Suprapubic skin (tissue), 4 donors: ENCODE measurements around the gene RBM33. TPM values are rescaled to one million over a fixed set of nuclear protein-coding genes. Genes with fewer than 3 reads are reported as not detected.

Experiments used
- DNase-seq, 2 donors: peaks; one replicate each; pipeline ENCODE4 v3.0.0-alpha.2; 2019; ENCODE audit warnings: low spot score in 2 of 2
- H3K27ac ChIP-seq: fragments of 200-600 bp; sonication (generic); one replicate; pipeline ENCODE4 v1.5.1; 2019
- H3K27me3 ChIP-seq: fragments of 200-600 bp; sonication (generic); one replicate; pipeline ENCODE4 v1.5.1; 2019
- H3K36me3 ChIP-seq: fragments of 200-600 bp; sonication (generic); one replicate; pipeline ENCODE4 v1.5.1; 2019
- H3K4me1 ChIP-seq: fragments of 200-600 bp; sonication (generic); one replicate; pipeline ENCODE4 v1.5.1; 2019
- H3K4me3 ChIP-seq: fragments of 200-600 bp; sonication (generic); one replicate; pipeline ENCODE4 v1.5.1; 2019; ENCODE audit warnings: mild to moderate bottlenecking
- H3K9me3 ChIP-seq: fragments of 200-600 bp; sonication (generic); one replicate; pipeline ENCODE4 v1.5.1; 2019
- EP300 ChIP-seq: sonication (generic); formaldehyde crosslinking; IDR thresholded peaks from one replicate; pipeline ENCODE4 v1.6.1; 2017; ENCODE audit warnings: antibody characterized with exemption
- POLR2A ChIP-seq, 2 donors: fragments of 450-650 bp; IDR thresholded peaks; one replicate each; pipeline ENCODE4 v1.6.1; 2017; ENCODE audit warnings: antibody characterized with exemption in 2 of 2, mild to moderate bottlenecking in 2 of 2, moderate library complexity in 2 of 2
- POLR2AphosphoS5 ChIP-seq, 3 donors: sonication (generic); formaldehyde crosslinking; IDR thresholded peaks; one replicate each; pipeline ENCODE4 v1.6.1; 2017; ENCODE audit warnings: antibody characterized with exemption in 3 of 3
- WGBS: methylation state at CpG from one replicate; pipeline ENCODE4 v1.1.5; 2018; 5-methylcytosine and 5-hydroxymethylcytosine counted together
- total RNA-seq, 4 donors: library from RNA; depleted of rRNA; stranded (reverse); fragments of >200 nt; gene quantifications; one replicate each; pipeline ENCODE4 v1.1.0, GENCODE V29; 2016
- TF ChIP-seq, protein P1 (sequence below), 2 donors: fragments of 200-600 bp in 1 of 2; fragments of 450-650 bp in 1 of 2; sonication (generic) in 1 of 2; IDR thresholded peaks; one replicate each; pipeline ENCODE4 v1.5.1; 2016 to 2019; ENCODE audit warnings: antibody characterized with exemption in 2 of 2, mild to moderate bottlenecking in 1 of 2, moderate library complexity in 1 of 2

Gene RBM33
- total RNA-seq, 4 donors from 2014 or later = 37.4 to 121 (median 58.2) TPM

DNA sequence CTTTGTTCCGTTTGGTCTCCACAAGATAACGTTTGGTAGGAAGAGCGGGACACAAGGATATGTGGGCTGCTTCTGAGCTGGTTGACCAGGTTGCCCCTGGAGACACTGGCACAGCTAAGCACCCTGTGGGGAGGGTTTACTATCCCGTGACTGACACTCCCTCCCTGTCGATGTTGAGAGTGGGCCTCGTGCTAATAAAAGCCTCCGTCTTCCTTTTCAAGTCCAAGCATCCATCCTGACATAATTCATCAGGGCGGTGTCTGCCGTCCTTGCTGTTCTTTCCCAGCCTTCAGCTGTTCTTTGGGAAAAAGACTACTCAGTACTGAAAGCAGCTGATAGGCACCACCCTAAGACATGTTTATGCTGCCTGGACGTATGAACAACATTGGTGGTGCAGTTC, 118.2 kb downstream of the RBM33 start:
- no peak overlapping the region for H3K4me3 ChIP-seq
- TF ChIP-seq POLR2AphosphoS5 (IDR thresholded peaks at IDR 0.05) (no peak), POLR2A (IDR thresholded peaks at IDR 0.05) (no peak), EP300 (no peak)
- TF ChIP-seq, protein P1, sequence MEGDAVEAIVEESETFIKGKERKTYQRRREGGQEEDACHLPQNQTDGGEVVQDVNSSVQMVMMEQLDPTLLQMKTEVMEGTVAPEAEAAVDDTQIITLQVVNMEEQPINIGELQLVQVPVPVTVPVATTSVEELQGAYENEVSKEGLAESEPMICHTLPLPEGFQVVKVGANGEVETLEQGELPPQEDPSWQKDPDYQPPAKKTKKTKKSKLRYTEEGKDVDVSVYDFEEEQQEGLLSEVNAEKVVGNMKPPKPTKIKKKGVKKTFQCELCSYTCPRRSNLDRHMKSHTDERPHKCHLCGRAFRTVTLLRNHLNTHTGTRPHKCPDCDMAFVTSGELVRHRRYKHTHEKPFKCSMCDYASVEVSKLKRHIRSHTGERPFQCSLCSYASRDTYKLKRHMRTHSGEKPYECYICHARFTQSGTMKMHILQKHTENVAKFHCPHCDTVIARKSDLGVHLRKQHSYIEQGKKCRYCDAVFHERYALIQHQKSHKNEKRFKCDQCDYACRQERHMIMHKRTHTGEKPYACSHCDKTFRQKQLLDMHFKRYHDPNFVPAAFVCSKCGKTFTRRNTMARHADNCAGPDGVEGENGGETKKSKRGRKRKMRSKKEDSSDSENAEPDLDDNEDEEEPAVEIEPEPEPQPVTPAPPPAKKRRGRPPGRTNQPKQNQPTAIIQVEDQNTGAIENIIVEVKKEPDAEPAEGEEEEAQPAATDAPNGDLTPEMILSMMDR (IDR thresholded peaks at IDR 0.05) = no peak
- H3K27me3 ChIP-seq = no peaks in the 10 kb centered on the region
- peaks cover 39% of the 10 kb centered on the region for H3K36me3 ChIP-seq
- H3K27ac ChIP-seq = peak overlapping the region; percentile 28
- no peak for DNase-seq
- WGBS = 61% methylated on average over 10 of the region's 10 CpGs
- H3K9me3 ChIP-seq = no peaks in the 10 kb centered on the region
- peaks cover 6% of the 10 kb centered on the region for H3K4me1 ChIP-seq

- Histone ChIP-seq H3K4me1 (peaks cover 6% of the 10 kb centered on the region), H3K27ac (no peak overlapping the region), H3K36me3 (peaks cover 42% of the 10 kb centered on the region), H3K27me3 (no peaks in the 10 kb centered on the region), H3K4me3 (no peak overlapping the region), H3K9me3 (no peaks in the 10 kb centered on the region)
- TF ChIP-seq POLR2AphosphoS5 (IDR thresholded peaks at IDR 0.05) (no peak), EP300 (no peak), POLR2A (IDR thresholded peaks at IDR 0.05) (no peak)
- TF ChIP-seq, protein P1 (IDR thresholded peaks at IDR 0.05) = no peak
- DNase-seq = no peak
- 90% methylated on average over 10 of the region's 10 CpGs for WGBS
Measured at GRCh38 chr7:155763122-155763521, 118.7 kb downstream of the RBM33 start.

DNA sequence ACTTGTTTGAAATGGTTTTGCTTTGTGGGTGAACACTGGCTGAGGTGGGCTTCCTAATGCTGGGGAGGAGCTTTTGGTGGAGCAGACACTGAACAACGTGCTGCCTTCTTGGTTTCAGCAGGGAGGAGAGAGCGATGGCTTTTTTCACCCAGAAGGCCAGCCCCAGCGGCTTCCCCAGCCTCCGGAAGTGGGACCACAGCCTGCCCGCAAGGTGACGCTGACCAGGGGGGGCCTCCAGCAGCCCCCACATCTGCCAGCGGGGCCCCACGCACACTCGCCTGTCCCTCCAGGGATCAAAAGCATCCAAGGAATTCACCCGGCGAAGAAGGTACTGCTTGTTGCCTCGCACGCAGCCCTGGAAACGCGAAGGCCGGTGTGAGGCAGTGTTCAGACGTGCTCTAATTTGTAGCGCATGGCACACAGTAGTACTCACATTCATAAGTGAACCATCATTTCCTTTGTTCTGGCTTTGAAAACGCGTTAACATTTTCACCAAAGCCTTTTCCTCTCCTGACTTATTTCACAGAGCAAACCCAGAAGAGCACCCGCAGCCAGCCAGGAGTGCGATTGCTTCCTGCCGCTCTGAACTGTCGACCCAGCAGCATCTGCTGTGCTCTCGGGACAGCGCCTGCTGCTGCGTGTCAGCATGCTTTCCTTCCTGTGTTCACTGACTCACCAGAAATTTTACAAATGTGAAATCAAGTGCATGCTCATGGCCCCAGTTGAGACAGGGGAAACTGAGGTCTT, 119.4 kb downstream of the RBM33 start:
- no peaks in the 10 kb centered on the region for H3K9me3 ChIP-seq
- TF ChIP-seq POLR2A (IDR thresholded peaks at IDR 0.05) (no peak), EP300 (no peak), POLR2AphosphoS5 (IDR thresholded peaks at IDR 0.05) (no peak)
- TF ChIP-seq, protein P1 (IDR thresholded peaks at IDR 0.05) = no peak

GRCh38 chr7:155764438-155764793, 120.0 kb downstream of the RBM33 start:
- DNase-seq = no peak
- H3K4me1 ChIP-seq = peaks cover 8% of the 10 kb centered on the region
- no peaks in the 10 kb centered on the region for H3K9me3 ChIP-seq
- TF ChIP-seq POLR2AphosphoS5 (IDR thresholded peaks at IDR 0.05) (no peak), POLR2A (IDR thresholded peaks at IDR 0.05) (no peak), EP300 (no peak)
- TF ChIP-seq, protein P1 (IDR thresholded peaks at IDR 0.05) = no peak
- H3K27ac ChIP-seq = no peak overlapping the region
- peaks cover 48% of the 10 kb centered on the region for H3K36me3 ChIP-seq
- no peaks in the 10 kb centered on the region for H3K27me3 ChIP-seq
- 90% methylated on average over 7 of the region's 7 CpGs for WGBS
- no peak overlapping the region for H3K4me3 ChIP-seq

More for the DNA sequence above, 119.4 kb downstream of the RBM33 start:
- no peak for DNase-seq
- WGBS = 49% methylated on average over 19 of the region's 27 CpGs
- H3K4me3 ChIP-seq = no peak overlapping the region
- H3K4me1 ChIP-seq = peaks cover 6% of the 10 kb centered on the region
- peaks cover 42% of the 10 kb centered on the region for H3K36me3 ChIP-seq
- no peaks in the 10 kb centered on the region for H3K27me3 ChIP-seq
- no peak overlapping the region for H3K27ac ChIP-seq

GRCh38 chr7:155765458-155765857, 121.0 kb downstream of the RBM33 start:
- 89% methylated on average over 8 of the region's 8 CpGs for WGBS
- no peak overlapping the region for H3K27ac ChIP-seq
- no peaks in the 10 kb centered on the region for H3K9me3 ChIP-seq
- DNase-seq = no peak
- no peaks in the 10 kb centered on the region for H3K27me3 ChIP-seq
- H3K4me3 ChIP-seq = no peak overlapping the region
- H3K4me1 ChIP-seq = peaks cover 14% of the 10 kb centered on the region
- H3K36me3 ChIP-seq = peaks cover 56% of the 10 kb centered on the region
- TF ChIP-seq, protein P1 (IDR thresholded peaks at IDR 0.05) = no peak
- TF ChIP-seq POLR2A (IDR thresholded peaks at IDR 0.05) (no peak), POLR2AphosphoS5 (IDR thresholded peaks at IDR 0.05) (no peak), EP300 (no peak)
